ENCODE data around the gene TLCD1. TPM values are rescaled to one million over a fixed set of nuclear protein-coding genes. Genes with fewer than 3 reads are reported as not detected.

The TLCD1 gene
- total and polyA plus RNA-seq, 2 donors from 2014 or later, result 25.3 to 30.0 TPM

- Histone ChIP-seq H3K4me3 (ENCODE audit: low read length in 3 of 3) (no peak overlapping the region), H3K9me3 (ENCODE audit: control insufficient read depth in 2 of 3, insufficient read depth in 1 of 3, low read length in 3 of 3) (no peaks in the 10 kb centered on the region), H3K9ac (ENCODE audit: low read length in 3 of 3) (no peak overlapping the region), H3K4me1 (ENCODE audit: control insufficient read depth in 2 of 3, insufficient read depth in 2 of 3, low read depth in 1 of 3, low read length in 3 of 3) (peaks cover 0 to 4% (median 0%) of the 10 kb centered on the region in 3 donors), H3K27ac (ENCODE audit: low read depth in 2 of 2, low read length in 2 of 2) (no peak overlapping the region), H3K27me3 (ENCODE audit: control insufficient read depth, insufficient read depth, low read length) (no peaks in the 10 kb centered on the region), H3K36me3 (ENCODE audit: control insufficient read depth in 2 of 3, insufficient read depth in 3 of 3, low read length in 3 of 3) (peaks cover 4 to 24% (median 16%) of the 10 kb centered on the region in 3 donors)
- intact Hi-C loops (cut with DNase I), result no loop called here
- FAIRE-seq, result no peak
- TF ChIP-seq CTCF (IDR thresholded peaks at IDR 0.05; ENCODE audit: borderline replicate concordance, extremely low read depth, insufficient read depth), result no peak
- peak in 1 of 5 donors; percentile 41 for DNase-seq
Observed at GRCh38 chr17:28756049-28756804, 30.2 kb upstream of the TLCD1 start.

- no peaks in the 10 kb centered on the region for H3K27me3 ChIP-seq (ENCODE audit: control insufficient read depth, insufficient read depth, low read length)
- TF ChIP-seq CTCF (IDR thresholded peaks at IDR 0.05; ENCODE audit: borderline replicate concordance, extremely low read depth, insufficient read depth), result no peak
- H3K9me3 ChIP-seq (ENCODE audit: control insufficient read depth in 2 of 3, insufficient read depth in 1 of 3, low read length in 3 of 3), result no peaks in the 10 kb centered on the region
- intact Hi-C loops (cut with DNase I), result no loop called here
- H3K36me3 ChIP-seq (ENCODE audit: control insufficient read depth in 2 of 3, insufficient read depth in 3 of 3, low read length in 3 of 3), result peaks cover 7 to 28% (median 16%) of the 10 kb centered on the region in 3 donors
- H3K4me1 ChIP-seq (ENCODE audit: control insufficient read depth in 2 of 3, insufficient read depth in 2 of 3, low read depth in 1 of 3, low read length in 3 of 3), result peaks cover 0 to 4% (median 2%) of the 10 kb centered on the region in 3 donors
- DNase-seq, result peak in 1 of 5 donors; percentile 24
- no peak overlapping the region for H3K9ac ChIP-seq (ENCODE audit: low read length in 3 of 3)
- H3K4me3 ChIP-seq (ENCODE audit: low read length in 3 of 3), result no peak overlapping the region
- no peak for FAIRE-seq
- no peak overlapping the region for H3K27ac ChIP-seq (ENCODE audit: low read depth in 2 of 2, low read length in 2 of 2)
Observed at GRCh38 chr17:28755486-28755885, 29.5 kb upstream of the TLCD1 start.

DNA sequence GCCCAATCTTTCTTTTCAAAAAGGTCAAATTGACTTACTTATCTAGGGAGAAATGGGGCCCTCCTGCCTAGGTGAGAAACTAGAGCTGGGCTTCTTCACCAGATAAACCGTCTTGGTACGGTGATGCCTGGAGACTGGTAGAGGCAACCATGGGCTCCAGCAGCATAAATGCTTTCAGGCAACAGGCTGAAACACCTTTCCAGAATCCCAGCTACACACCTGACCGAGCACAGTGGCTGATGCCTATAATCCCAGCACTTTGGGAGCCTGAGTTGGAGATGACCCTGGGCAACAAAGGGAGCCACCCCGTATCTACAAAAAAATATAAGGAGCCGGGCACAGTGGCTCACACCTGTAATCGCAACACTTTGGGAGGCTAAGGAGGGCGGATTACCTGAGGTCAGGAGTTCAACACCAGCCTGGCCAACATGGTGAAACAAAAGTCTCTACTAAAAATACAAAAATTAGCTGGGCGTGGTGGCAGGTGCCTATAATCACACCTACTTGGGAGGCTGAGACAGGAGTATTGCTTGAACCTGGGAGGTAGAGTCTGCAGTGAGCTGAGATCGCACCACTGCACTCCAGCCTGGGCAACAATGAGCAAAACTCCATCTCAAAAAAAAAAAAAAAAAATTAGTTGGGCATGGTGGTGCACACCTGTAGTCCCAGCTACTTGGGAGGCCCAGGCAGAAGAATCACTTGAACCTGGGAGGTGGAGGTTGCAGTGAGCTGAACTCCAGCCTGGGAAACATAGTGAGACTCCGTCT lies 25.8 kb upstream of the TLCD1 start:
- Histone ChIP-seq H3K4me1 (ENCODE audit: control insufficient read depth in 2 of 3, insufficient read depth in 2 of 3, low read depth in 1 of 3, low read length in 3 of 3) (peaks cover 3 to 39% (median 30%) of the 10 kb centered on the region in 3 donors), H3K27ac (ENCODE audit: low read depth in 2 of 2, low read length in 2 of 2) (no peak overlapping the region), H3K4me3 (ENCODE audit: low read length in 3 of 3) (no peak overlapping the region), H3K9ac (ENCODE audit: low read length in 3 of 3) (no peak overlapping the region), H3K36me3 (ENCODE audit: control insufficient read depth in 2 of 3, insufficient read depth in 3 of 3, low read length in 3 of 3) (peaks cover 10 to 40% (median 14%) of the 10 kb centered on the region in 3 donors), H3K27me3 (ENCODE audit: control insufficient read depth, insufficient read depth, low read length) (no peaks in the 10 kb centered on the region), H3K9me3 (ENCODE audit: control insufficient read depth in 2 of 3, insufficient read depth in 1 of 3, low read length in 3 of 3) (no peaks in the 10 kb centered on the region)
- FAIRE-seq, result no peak
- peak in 1 of 5 donors; percentile 23 for DNase-seq
- intact Hi-C loops (cut with DNase I), result no loop called here
- TF ChIP-seq CTCF (IDR thresholded peaks at IDR 0.05; ENCODE audit: borderline replicate concordance, extremely low read depth, insufficient read depth), result no peak

Data from kidney (tissue), 14 donors.